A549 (cell line): ENCODE results near the gene CABP2. TPM values are rescaled to one million over a fixed set of nuclear protein-coding genes. Genes with fewer than 3 reads are reported as not detected.

Experiments
- ATAC-seq, 2 experiments: fragments of 200-7000 bp in 1 of 2; fragments of >200 bp in 1 of 2; cut with Nextera tagmentation in 1 of 2; cut with Tn5 transposase in 1 of 2; 3 replicates each; pipeline versions ENCODE4 v1.8.0 to v1.9.1; 2018 to 2020; ENCODE audit warnings: mild to moderate bottlenecking in 1 of 2, moderate library complexity in 1 of 2
- CTCF ChIA-PET: fragments of 300-600 bp; sonication (Branson Sonifier 250); formaldehyde crosslinking; extraction: SDS; loops from one replicate; lab custom pipeline; 2021; ENCODE audit warnings: antibody characterized with exemption, inconsistent platforms; lab: Yijun Ruan, JAX
- POLR2A ChIA-PET: fragments of 350-600 bp; formaldehyde crosslinking; extraction: SDS; loops from one replicate; lab custom pipeline; 2021; ENCODE audit warnings: antibody characterized with exemption, inconsistent platforms; lab: Yijun Ruan, JAX
- DNase-seq, 2 experiments: peaks; one replicate each; pipeline versions ENCODE4 v3.0.0 to v3.0.0-alpha.2; 2011 to 2016; ENCODE audit warnings: low read depth in 1 of 2, low spot score in 1 of 2
- FAIRE-seq: peaks from 2 replicates; lab custom pipeline; 2011; peaks lifted over from hg19 to GRCh38; lab: Jason Lieb, UNC
- H3K27ac ChIP-seq, 2 experiments: fragments of >200 bp; sonication (Bioruptor Twin); formaldehyde crosslinking; 3 replicates each; pipeline ENCODE4 v1.5.1; 2016 to 2017
- H3K4me1 ChIP-seq: fragments of >200 bp; sonication (Bioruptor Twin); formaldehyde crosslinking; 3 replicates; pipeline ENCODE4 v1.6.1; 2016
- H3K4me2 ChIP-seq: fragments of >200 bp; sonication (Bioruptor Twin); formaldehyde crosslinking; 3 replicates; pipeline ENCODE4 v1.6.1; 2016
- H3K4me3 ChIP-seq: fragments of >200 bp; sonication (Bioruptor Twin); formaldehyde crosslinking; 3 replicates; pipeline ENCODE4 v1.5.1; 2016
- H3K9me3 ChIP-seq: fragments of >200 bp; sonication (Bioruptor Twin); formaldehyde crosslinking; 3 replicates; pipeline ENCODE4 v1.6.1; 2016
- CEBPB ChIP-seq, 2 experiments: fragments of >200 bp in 1 of 2; sonication (Bioruptor Twin) in 1 of 2; formaldehyde crosslinking in 1 of 2; IDR thresholded peaks; 2 replicates each; pipeline ENCODE4 v1.6.1; 2012 to 2016
- CHD4 ChIP-seq: fragments of 200-600 bp; sonication (generic); IDR thresholded peaks from 2 replicates; pipeline ENCODE4 v1.6.1; 2016; ENCODE audit warnings: antibody characterized with exemption, mild to moderate bottlenecking, borderline replicate concordance
- CTCF ChIP-seq: fragments of >200 bp; sonication (Bioruptor Twin); formaldehyde crosslinking; IDR thresholded peaks from 3 replicates; pipeline ENCODE4 v1.5.1; 2016
- EHMT2 ChIP-seq: fragments of 200-600 bp; sonication (generic); IDR thresholded peaks from 2 replicates; pipeline ENCODE4 v1.6.1; 2016; ENCODE audit warnings: antibody characterized with exemption, low read depth, mild to moderate bottlenecking, moderate library complexity
- ELK1 ChIP-seq: fragments of 150-350 bp; IDR thresholded peaks from 2 replicates; pipeline ENCODE4 v1.6.1; 2014; ENCODE audit warnings: low read depth, mild to moderate bottlenecking, low read length
- ESRRA ChIP-seq: fragments of 150-350 bp; IDR thresholded peaks from 2 replicates; pipeline ENCODE4 v1.6.1; 2014; ENCODE audit warnings: mild to moderate bottlenecking, low read length, borderline replicate concordance
- FOSB ChIP-seq: fragments of 250-450 bp; sonication (Bioruptor Pico); IDR thresholded peaks from 2 replicates; pipeline ENCODE4 v1.5.0; 2020; ENCODE audit warnings: mild to moderate bottlenecking, moderate library complexity
- FOXS1 ChIP-seq: fragments of 250-450 bp; sonication (Bioruptor Pico); IDR thresholded peaks from 2 replicates; pipeline ENCODE4 v1.5.0; 2020; ENCODE audit warnings: mild to moderate bottlenecking, moderate library complexity
- HES2 ChIP-seq: fragments of >200 bp; sonication (Bioruptor Twin); formaldehyde crosslinking; IDR thresholded peaks from 2 replicates; pipeline ENCODE4 v1.6.1; 2016
- HMGXB4 ChIP-seq: fragments of 250-450 bp; sonication (Bioruptor Pico); IDR thresholded peaks from 2 replicates; pipeline ENCODE4 v1.5.0; 2021; ENCODE audit warnings: mild to moderate bottlenecking, moderate library complexity, borderline replicate concordance
- HOXB5 ChIP-seq: fragments of 250-450 bp; sonication (Bioruptor Pico); IDR thresholded peaks from 2 replicates; pipeline ENCODE4 v1.5.0; 2020; ENCODE audit warnings: mild to moderate bottlenecking, moderate library complexity
- KDM1A ChIP-seq: fragments of 200-600 bp; sonication (generic); IDR thresholded peaks from 2 replicates; pipeline ENCODE4 v1.6.1; 2016; ENCODE audit warnings: low read depth, mild to moderate bottlenecking
- RARB ChIP-seq: fragments of 250-450 bp; sonication (Bioruptor Pico); IDR thresholded peaks from 2 replicates; pipeline ENCODE4 v1.8.0; 2021; ENCODE audit warnings: mild to moderate bottlenecking, moderate library complexity
- RNF2 ChIP-seq: fragments of 200-600 bp; sonication (generic); IDR thresholded peaks from 2 replicates; pipeline ENCODE4 v1.6.1; 2016; ENCODE audit warnings: low read depth, mild to moderate bottlenecking, antibody characterized with exemption, moderate library complexity, borderline replicate concordance
- TFCP2L1 ChIP-seq: fragments of 250-450 bp; sonication (Bioruptor Pico); IDR thresholded peaks from 2 replicates; pipeline ENCODE4 v1.5.0; 2021; ENCODE audit warnings: mild to moderate bottlenecking
- ZFP36 ChIP-seq: fragments of 450-650 bp; IDR thresholded peaks from 2 replicates; pipeline ENCODE4 v1.6.1; 2014; ENCODE audit warnings: borderline replicate concordance; ENCODE audit not compliant: partially characterized antibody
- WGBS: methylation state at CpG from one replicate; pipeline ENCODE4 v1.1.6; 2017; ENCODE audit errors: missing lambda C conversion rate; 5-methylcytosine and 5-hydroxymethylcytosine counted together
- polyA plus RNA-seq, 4 experiments: library from polyadenylated mRNA; depleted of rRNA in 3 of 4; stranded (reverse); fragments of >200 nt; fragmentation: RNase III in 1 of 4; extraction: RNeasy Plus Mini Kit Qiagen cat#74134 plus additional on column Dnase treatment in 1 of 4; gene quantifications; 2 replicates in 3 of 4; 3 replicates in 1 of 4; pipeline ENCODE4 v1.2.3, GENCODE V29; 2011 to 2017

CABP2 gene
- polyA plus RNA-seq, 2 of the 4 experiments (the other 2 are of a cell fraction) = not detected

GRCh38 chr11:67492069-67492727, 31.0 kb downstream of the CABP2 start:
- no peaks in the 10 kb centered on the region for H3K9me3 ChIP-seq
- H3K27ac ChIP-seq = no peak overlapping the region
- H3K4me1 ChIP-seq = no peaks in the 10 kb centered on the region
- no peak for TF ChIP-seq RARB (CRISPR knock-in tag)
- TF ChIP-seq HMGXB4 = no peak
- TF ChIP-seq KDM1A = peak; percentile 70; the same call in 1 of the 2 replicates
- TF ChIP-seq, all 56 proteins: peak for 1
- WGBS = 92% methylated on average over 15 of the region's 19 CpGs
- CTCF ChIA-PET = interaction anchor here (0.7 to 2.8 kb wide), 10 partner anchors 9 to 229 kb away, joined by 3 to 10 read pairs (median 3); partner anchors contain the start of genes AIP, GSTP1, PPP1CA and TMEM134
- Histone ChIP-seq H3K4me2 (no peak overlapping the region), H3K4me3 (no peak overlapping the region)
- DNase-seq (no peak), ATAC-seq (no peak), FAIRE-seq (no peak)
- POLR2A ChIA-PET = interaction anchor here (0.7 to 1.3 kb wide), 2 partner anchors 9 kb away, joined by 3 to 5 read pairs; partner anchors contain the start of gene AIP

DNA sequence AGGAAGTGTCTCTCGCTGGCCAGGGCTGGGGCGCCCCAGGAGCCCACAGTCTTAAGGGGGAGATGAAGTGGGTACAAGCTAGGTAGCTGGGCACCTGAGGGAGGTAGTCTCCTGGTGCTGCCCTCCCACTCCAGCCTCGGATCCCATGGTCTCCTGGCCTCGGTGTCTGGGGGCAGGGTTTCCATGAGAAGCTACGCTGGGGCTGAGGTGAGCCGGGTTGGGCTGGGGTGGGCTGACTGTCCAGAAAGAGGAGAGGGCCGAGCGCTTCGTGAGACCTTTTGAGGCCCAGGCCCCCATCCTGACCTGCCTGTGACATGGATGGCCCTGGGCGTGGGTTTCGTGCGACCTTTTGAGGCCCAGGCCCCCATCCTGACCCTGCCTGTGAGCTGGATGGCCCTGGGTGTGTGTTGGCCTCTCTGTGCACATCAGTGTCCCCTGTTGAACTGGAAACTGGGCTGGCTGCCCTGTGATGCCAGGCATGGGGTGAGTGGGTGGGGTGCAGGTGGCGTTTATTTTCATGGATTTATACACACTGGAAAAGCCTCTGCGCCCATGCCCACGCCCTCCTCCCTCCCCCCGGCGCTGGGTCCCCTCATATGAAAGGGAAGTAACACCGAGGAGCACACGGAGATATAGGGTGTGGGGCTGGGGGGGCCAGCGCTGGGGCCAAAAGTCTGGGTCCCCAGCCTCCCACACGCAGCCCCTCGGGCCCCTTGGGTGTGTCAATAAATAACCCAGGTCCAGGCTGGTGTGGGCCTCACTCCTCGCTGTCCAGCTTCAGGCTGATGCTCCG, 31.8 kb downstream of the CABP2 start:
- no peaks in the 10 kb centered on the region for H3K4me1 ChIP-seq
- no peak for TF ChIP-seq HOXB5 (CRISPR knock-in tag)
- no peak for TF ChIP-seq ESRRA
- TF ChIP-seq ZFP36 = no peak
- TF ChIP-seq CTCF = no peak
- TF ChIP-seq HES2 = no peak
- TF ChIP-seq FOSB (CRISPR knock-in tag) = no peak
- TF ChIP-seq CHD4 = no peak
- no peak for TF ChIP-seq FOXS1 (CRISPR knock-in tag)
- no peak for TF ChIP-seq RNF2
- TF ChIP-seq EHMT2 = no peak
- no peak for TF ChIP-seq CEBPB (IDR thresholded peaks at IDR 0.05)
- no peak for TF ChIP-seq TFCP2L1 (CRISPR knock-in tag)
- TF ChIP-seq ELK1 = no peak
- DNase-seq (no peak), ATAC-seq (no peak), FAIRE-seq (no peak)
- ChIA-PET POLR2A (interaction anchor here (1.3 kb wide), 1 partner anchor 9 kb away, joined by 5 read pairs; the partner anchor contains the start of gene AIP), CTCF (interaction anchor here (0.5 to 2.8 kb wide), 10 partner anchors 10 to 580 kb away, joined by 3 to 10 read pairs (median 3); partner anchors contain the start of genes GSTP1, PPP1CA and TMEM134)
- WGBS = 87% methylated on average over 18 of the region's 24 CpGs
- H3K4me2 ChIP-seq = no peak overlapping the region
- no peaks in the 10 kb centered on the region for H3K9me3 ChIP-seq
- H3K4me3 ChIP-seq = no peak overlapping the region
- H3K27ac ChIP-seq = no peak overlapping the region
